GM18951 (cell line): Measurements from ENCODE around the gene HEATR1.

Experiments
- POLR2A ChIP-seq: IDR thresholded peaks from 4 replicates; pipeline ENCODE4 v1.6.1; 2011; ENCODE audit warnings: mild to moderate bottlenecking; ENCODE audit not compliant: insufficient read length, insufficient read depth; ENCODE audit errors: extremely low read depth
- in situ Hi-C: fragments of 300-500 bp; cut with MboI; formaldehyde crosslinking; loops from one replicate; pipeline ENCODE4 v1.12.0; 2022; ENCODE audit warnings: low sequenced_read_pairs, mixed read lengths, inconsistent platforms; ENCODE audit not compliant: unreplicated experiment

HEATR1 gene

GRCh38 chr1:236543065-236543669 is 61.1 kb downstream of the HEATR1 start:
- TF ChIP-seq POLR2A = no peak
- in situ Hi-C loops = no loop called here

- in situ Hi-C loops = no loop called here
- no peak for TF ChIP-seq POLR2A
Measured at GRCh38 chr1:236541710-236542109, 62.6 kb downstream of the HEATR1 start.

- no peak for TF ChIP-seq POLR2A
- in situ Hi-C loops = no loop called here
Measured at GRCh38 chr1:236540813-236541465, 63.4 kb downstream of the HEATR1 start.

GRCh38 chr1:236536540-236536939 is 67.8 kb downstream of the HEATR1 start:
- TF ChIP-seq POLR2A = no peak
- in situ Hi-C loops = no loop called here

DNA sequence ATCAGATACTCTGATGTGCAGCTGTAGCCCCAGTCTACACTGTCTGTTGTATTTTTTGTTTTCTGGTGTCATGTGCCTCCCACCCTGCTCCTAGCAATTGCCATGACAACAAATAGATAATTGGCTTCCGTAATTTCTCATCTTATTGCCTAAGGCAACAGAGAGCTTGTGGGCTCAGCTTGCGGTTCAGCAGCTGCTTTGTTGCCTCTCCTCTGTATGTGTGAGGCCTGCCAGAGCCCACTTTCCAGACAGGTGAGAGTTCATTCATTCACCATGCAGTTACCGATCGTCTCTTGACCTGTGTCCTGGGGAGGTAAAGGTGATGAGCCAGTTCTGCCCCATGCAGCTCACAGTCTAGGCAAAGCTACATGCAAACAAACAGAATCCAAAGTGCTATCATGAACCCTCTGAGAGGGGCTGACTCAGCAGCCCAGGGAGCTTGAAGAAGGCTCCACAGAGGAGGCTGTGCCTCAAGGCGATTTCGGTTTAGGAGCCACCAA is 68.6 kb downstream of the HEATR1 start:
- in situ Hi-C loops = no loop called here
- no peak for TF ChIP-seq POLR2A

- no peak for TF ChIP-seq POLR2A
- in situ Hi-C loops = no loop called here
Measured at GRCh38 chr1:236535190-236535589, 69.1 kb downstream of the HEATR1 start.

- in situ Hi-C loops = no loop called here
- TF ChIP-seq POLR2A = no peak
Measured at GRCh38 chr1:236534151-236534651, 70.1 kb downstream of the HEATR1 start.

- in situ Hi-C loops = no loop called here
- no peak for TF ChIP-seq POLR2A
Measured at GRCh38 chr1:236532850-236533249, 71.5 kb downstream of the HEATR1 start.

DNA sequence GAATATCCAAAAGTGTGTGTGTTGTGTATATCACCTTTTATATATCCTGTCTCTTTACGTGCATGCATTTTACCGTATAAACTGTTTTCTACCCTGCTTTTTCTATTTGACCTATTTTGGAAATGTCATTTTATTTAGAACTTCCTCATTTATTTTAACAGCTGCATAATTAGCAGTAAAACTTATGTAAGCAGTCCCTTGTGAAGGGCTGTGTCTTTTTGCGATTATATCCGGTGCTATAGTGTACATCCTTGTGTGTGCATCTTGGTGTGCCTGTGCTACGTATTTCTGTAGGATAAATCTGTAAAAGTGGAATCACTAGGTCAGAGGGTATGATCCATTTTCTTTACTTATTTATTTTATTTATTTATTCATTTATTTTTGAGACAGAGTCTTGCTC is 73.4 kb downstream of the HEATR1 start:
- no peak for TF ChIP-seq POLR2A
- in situ Hi-C loops = no loop called here

- in situ Hi-C loops = no loop called here
Measured at GRCh38 chr1:236530286-236530685, 74.0 kb downstream of the HEATR1 start.

GRCh38 chr1:236526079-236526478 is 78.2 kb downstream of the HEATR1 start:
- in situ Hi-C loops = no loop called here
- no peak for TF ChIP-seq POLR2A

More at GRCh38 chr1:236530286-236530685, 74.0 kb downstream of the HEATR1 start:
- no peak for TF ChIP-seq POLR2A

DNA sequence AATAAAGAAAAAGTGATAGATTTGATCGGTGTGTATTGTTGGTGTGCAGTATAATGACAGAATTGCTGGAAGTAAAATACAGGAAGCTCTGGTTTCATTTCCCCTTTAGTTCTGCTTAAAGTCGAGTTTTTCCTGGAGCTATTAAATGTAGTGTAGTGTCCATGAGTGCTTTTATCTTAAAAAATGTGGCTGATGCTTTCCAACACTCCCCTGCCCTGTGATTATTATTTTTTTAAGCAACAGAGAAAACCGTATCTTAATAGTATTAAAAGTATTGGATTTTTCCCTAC is 79.5 kb downstream of the HEATR1 start:
- no peak for TF ChIP-seq POLR2A
- in situ Hi-C loops = no loop called here

- TF ChIP-seq POLR2A = peak; percentile 44
- in situ Hi-C loops = no loop called here
Measured at GRCh38 chr1:236524142-236524894, 80.0 kb downstream of the HEATR1 start.
